SKM-1 treated with dmso at 0.1 percent for 144 hours (cell line): ENCODE results near the gene SPRED2.

Experiments used
- DNase-seq: peaks from one replicate; lab custom pipeline; 2025; ENCODE audit not compliant: unreplicated experiment; lab: John Stamatoyannopoulos, UW

Gene SPRED2

GRCh38 chr2:65316072-65316471, 116.3 kb downstream of the SPRED2 start:
- DNase-seq, result no peak

- DNase-seq, result no peak
Observed at GRCh38 chr2:65314801-65315441, 117.5 kb downstream of the SPRED2 start.

- DNase-seq, result no peak
Observed at GRCh38 chr2:65313954-65314256, 118.5 kb downstream of the SPRED2 start.

- DNase-seq, result no peak
Observed at GRCh38 chr2:65313126-65313953, 119.1 kb downstream of the SPRED2 start.

GRCh38 chr2:65311596-65311995, 120.8 kb downstream of the SPRED2 start:
- DNase-seq, result no peak

- no peak for DNase-seq
Observed at GRCh38 chr2:65311049-65311448, 121.3 kb downstream of the SPRED2 start.

GRCh38 chr2:65309699-65310098, 122.7 kb downstream of the SPRED2 start:
- DNase-seq, result no peak

GRCh38 chr2:65305934-65306333, 126.5 kb downstream of the SPRED2 start:
- DNase-seq, result no peak

GRCh38 chr2:65300761-65301711, 131.4 kb downstream of the SPRED2 start:
- no peak for DNase-seq

GRCh38 chr2:65300134-65300760, 132.2 kb downstream of the SPRED2 start:
- DNase-seq, result no peak

GRCh38 chr2:65299246-65299645, 133.2 kb downstream of the SPRED2 start:
- no peak for DNase-seq

- peak; percentile 23 for DNase-seq
Observed at GRCh38 chr2:65298089-65298488, 134.3 kb downstream of the SPRED2 start.

- DNase-seq, result no peak
Observed at GRCh38 chr2:65297544-65297943, 134.9 kb downstream of the SPRED2 start.

- no peak for DNase-seq
Observed at GRCh38 chr2:65296971-65297370, 135.4 kb downstream of the SPRED2 start.

GRCh38 chr2:65294701-65295100, 137.7 kb downstream of the SPRED2 start:
- DNase-seq, result no peak

- DNase-seq, result no peak
Observed at GRCh38 chr2:65294136-65294535, 138.3 kb downstream of the SPRED2 start.

- no peak for DNase-seq
Observed at GRCh38 chr2:65293376-65293775, 139.0 kb downstream of the SPRED2 start.

GRCh38 chr2:65292461-65293011, 139.9 kb downstream of the SPRED2 start:
- DNase-seq, result no peak

GRCh38 chr2:65292106-65292400, 140.3 kb downstream of the SPRED2 start:
- no peak for DNase-seq

GRCh38 chr2:65291216-65292105, 140.9 kb downstream of the SPRED2 start:
- DNase-seq, result no peak
